PC-9 (cell line): ENCODE measurements around the gene GPHN. TPM values are rescaled to one million over a fixed set of nuclear protein-coding genes. Genes with fewer than 3 reads are reported as not detected.

ENCODE experiments used
- BruUV-seq: library from RNA; stranded (reverse); fragments of 400-500 nt; replicated peaks from 2 replicates; lab custom pipeline; 2021; lab: Mats Ljungman, UMichigan
- CTCF ChIA-PET: fragments of 300-600 bp; sonication (Branson Sonifier 250); formaldehyde crosslinking; loops from one replicate; lab custom pipeline; 2022; ENCODE audit warnings: antibody characterized with exemption; lab: Charles Lee
- POLR2A ChIA-PET: fragments of 300-600 bp; sonication (Branson Sonifier 250); formaldehyde crosslinking; loops from one replicate; lab custom pipeline; 2022; ENCODE audit warnings: antibody characterized with exemption; ENCODE audit not compliant: unreplicated experiment; lab: Charles Lee
- DNase-seq, 2 experiments: peaks; one replicate each; pipeline versions ENCODE4 v3.0.0 to v3.0.0-alpha.2; 2015 to 2022; ENCODE audit warnings: mixed read lengths in 1 of 2
- H2AFZ ChIP-seq: fragments of 200-600 bp; sonication (generic); 2 replicates; pipeline ENCODE4 v1.8.1; 2017; ENCODE audit warnings: antibody characterized with exemption
- H3F3A ChIP-seq: fragments of 200-600 bp; sonication (generic); 2 replicates; pipeline ENCODE4 v1.8.1; 2017; ENCODE audit warnings: antibody characterized with exemption, mild to moderate bottlenecking, low read depth; ENCODE audit not compliant: insufficient read depth
- H3K27ac ChIP-seq: fragments of 200-600 bp; sonication (generic); 2 replicates; pipeline ENCODE4 v1.6.1; 2016; ENCODE audit warnings: mixed run types
- H3K27me3 ChIP-seq: fragments of 200-600 bp; sonication (generic); 2 replicates; pipeline ENCODE4 v1.6.1; 2016; ENCODE audit warnings: low read depth, mixed run types; ENCODE audit not compliant: insufficient read depth
- H3K36me3 ChIP-seq: fragments of 200-600 bp; sonication (generic); 2 replicates; pipeline ENCODE4 v1.6.1; 2016; ENCODE audit warnings: low read depth, mixed run types
- H3K4me1 ChIP-seq: fragments of 200-600 bp; sonication (generic); replicated peaks from 2 replicates; pipeline ENCODE4 v1.6.1; 2016; ENCODE audit warnings: mixed run types; ENCODE audit not compliant: insufficient read depth
- H3K4me2 ChIP-seq: fragments of 200-600 bp; sonication (generic); 2 replicates; pipeline ENCODE4 v1.6.1; 2017; ENCODE audit warnings: mixed run types
- H3K4me3 ChIP-seq: fragments of 200-600 bp; sonication (generic); 2 replicates; pipeline ENCODE4 v1.6.1; 2016; ENCODE audit warnings: mixed run types
- H3K79me2 ChIP-seq: fragments of 200-600 bp; sonication (generic); 2 replicates; pipeline ENCODE4 v1.6.1; 2017; ENCODE audit warnings: low read depth, mixed run types
- H3K9me2 ChIP-seq: fragments of 200-600 bp; sonication (generic); 2 replicates; pipeline ENCODE4 v1.8.1; 2017; ENCODE audit warnings: mild to moderate bottlenecking; ENCODE audit not compliant: insufficient read depth
- H3K9me3 ChIP-seq: fragments of 200-600 bp; sonication (generic); 2 replicates; pipeline ENCODE4 v1.8.1; 2016; ENCODE audit warnings: low read depth; ENCODE audit not compliant: insufficient read depth
- H4K20me1 ChIP-seq: fragments of 200-600 bp; sonication (generic); 2 replicates; pipeline ENCODE4 v1.8.1; 2017; ENCODE audit not compliant: insufficient read depth
- EZH2 ChIP-seq: fragments of 200-600 bp; sonication (generic); IDR thresholded peaks from 2 replicates; pipeline ENCODE4 v1.8.0; 2017; ENCODE audit warnings: antibody characterized with exemption, low read depth
- intact Hi-C: fragments of 100-400 bp; cut with micrococcal nuclease; formaldehyde crosslinking; loops from one replicate; pipeline ENCODE4 v1.10.0; 2022; ENCODE audit not compliant: unreplicated experiment
- total RNA-seq: library from RNA; stranded (reverse); gene quantifications from 2 replicates; pipeline ENCODE4 v1.2.3, GENCODE V29; 2021
- TF ChIP-seq, protein P1 (sequence below): fragments of 200-600 bp; sonication (generic); conservative IDR thresholded peaks from 2 replicates; pipeline ENCODE4 v1.6.1; 2017; ENCODE audit warnings: mixed run types, antibody characterized with exemption, mild to moderate bottlenecking, moderate library complexity

The GPHN gene
- total RNA-seq, 1 experiment from 2014 or later = 18.3 TPM

DNA sequence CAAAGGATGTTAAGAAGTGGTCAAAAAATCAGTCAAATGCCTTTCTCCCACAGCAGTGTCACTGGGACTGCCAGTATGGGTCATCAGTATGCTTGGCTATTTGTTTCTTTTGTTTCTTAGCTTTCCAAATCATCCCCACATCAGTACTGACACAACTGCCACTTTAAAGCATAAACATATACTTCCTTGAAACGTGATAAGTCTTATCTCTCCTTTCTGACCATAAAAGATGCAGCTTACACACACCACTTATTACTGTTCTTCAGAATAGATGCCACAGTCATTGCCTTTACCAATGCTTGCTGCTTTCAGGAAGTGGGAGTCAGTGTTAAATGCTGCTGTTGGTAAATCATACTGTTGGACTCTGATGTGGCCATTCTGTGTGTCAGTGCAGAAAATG is 662.7 kb downstream of the GPHN start:
- no peak overlapping the region for H3K27ac ChIP-seq
- ChIA-PET CTCF (no interaction called here), POLR2A (no interaction called here)

GRCh38 chr14:67172056-67172455 is 664.1 kb downstream of the GPHN start:
- 0 out of 2 replicates have a peak, but pooled peaks cover 5% of the 10 kb centered on the region for H3K36me3 ChIP-seq
- no peaks in the 10 kb centered on the region for H3K9me2 ChIP-seq
- no peak overlapping the region for H2AFZ ChIP-seq
- ChIA-PET POLR2A (no interaction called here), CTCF (no interaction called here)
- peaks cover 12% of the 10 kb centered on the region for H3K4me1 ChIP-seq
- no peaks in the 10 kb centered on the region for H3K27me3 ChIP-seq
- no peak for TF ChIP-seq EZH2
- TF ChIP-seq, protein P1, sequence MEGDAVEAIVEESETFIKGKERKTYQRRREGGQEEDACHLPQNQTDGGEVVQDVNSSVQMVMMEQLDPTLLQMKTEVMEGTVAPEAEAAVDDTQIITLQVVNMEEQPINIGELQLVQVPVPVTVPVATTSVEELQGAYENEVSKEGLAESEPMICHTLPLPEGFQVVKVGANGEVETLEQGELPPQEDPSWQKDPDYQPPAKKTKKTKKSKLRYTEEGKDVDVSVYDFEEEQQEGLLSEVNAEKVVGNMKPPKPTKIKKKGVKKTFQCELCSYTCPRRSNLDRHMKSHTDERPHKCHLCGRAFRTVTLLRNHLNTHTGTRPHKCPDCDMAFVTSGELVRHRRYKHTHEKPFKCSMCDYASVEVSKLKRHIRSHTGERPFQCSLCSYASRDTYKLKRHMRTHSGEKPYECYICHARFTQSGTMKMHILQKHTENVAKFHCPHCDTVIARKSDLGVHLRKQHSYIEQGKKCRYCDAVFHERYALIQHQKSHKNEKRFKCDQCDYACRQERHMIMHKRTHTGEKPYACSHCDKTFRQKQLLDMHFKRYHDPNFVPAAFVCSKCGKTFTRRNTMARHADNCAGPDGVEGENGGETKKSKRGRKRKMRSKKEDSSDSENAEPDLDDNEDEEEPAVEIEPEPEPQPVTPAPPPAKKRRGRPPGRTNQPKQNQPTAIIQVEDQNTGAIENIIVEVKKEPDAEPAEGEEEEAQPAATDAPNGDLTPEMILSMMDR = no peak
- H3F3A ChIP-seq = no peaks in the 10 kb centered on the region; the same call in 1 of the 2 replicates
- H3K27ac ChIP-seq = no peak overlapping the region
- H3K4me3 ChIP-seq = no peak overlapping the region
- no TSS peak for BruUV-seq
- peaks cover 20% of the 10 kb centered on the region for H3K9me3 ChIP-seq
- no peak overlapping the region for H3K4me2 ChIP-seq
- no peak for DNase-seq
- intact Hi-C loops = no loop called here
- H4K20me1 ChIP-seq = no peaks in the 10 kb centered on the region
- no peaks in the 10 kb centered on the region for H3K79me2 ChIP-seq

More for the DNA sequence above, 662.7 kb downstream of the GPHN start:
- H3K4me2 ChIP-seq = no peak overlapping the region
- no TSS peak for BruUV-seq
- H3K36me3 ChIP-seq = 0 out of 2 replicates have a peak, but pooled peaks cover 5% of the 10 kb centered on the region
- H3K4me3 ChIP-seq = no peak overlapping the region
- H4K20me1 ChIP-seq = no peaks in the 10 kb centered on the region
- no peaks in the 10 kb centered on the region for H3K9me2 ChIP-seq
- no peak overlapping the region for H2AFZ ChIP-seq
- peaks cover 20% of the 10 kb centered on the region for H3K9me3 ChIP-seq
- no peaks in the 10 kb centered on the region for H3K79me2 ChIP-seq
- DNase-seq = peak in 1 of 2 experiments; percentile 44
- H3K27me3 ChIP-seq = no peaks in the 10 kb centered on the region
- peaks cover 13% of the 10 kb centered on the region for H3K4me1 ChIP-seq
- intact Hi-C loops = no loop called here
- no peak for TF ChIP-seq EZH2
- TF ChIP-seq, protein P1 = no peak
- no peaks in the 10 kb centered on the region; the same call in 1 of the 2 replicates for H3F3A ChIP-seq

GRCh38 chr14:67172520-67172919 is 664.6 kb downstream of the GPHN start:
- ChIA-PET CTCF (no interaction called here), POLR2A (no interaction called here)
- Histone ChIP-seq H3K36me3 (0 out of 2 replicates have a peak, but pooled peaks cover 5% of the 10 kb centered on the region), H3K79me2 (no peaks in the 10 kb centered on the region), H3K27me3 (no peaks in the 10 kb centered on the region), H4K20me1 (no peaks in the 10 kb centered on the region), H3K9me3 (peaks cover 20% of the 10 kb centered on the region), H2AFZ (no peak overlapping the region), H3K4me1 (peaks cover 7% of the 10 kb centered on the region), H3K9me2 (no peaks in the 10 kb centered on the region), H3K27ac (no peak overlapping the region), H3K4me2 (no peak overlapping the region), H3K4me3 (no peak overlapping the region), H3F3A (no peaks in the 10 kb centered on the region; the same call in 1 of the 2 replicates)
- TF ChIP-seq EZH2 = no peak
- TF ChIP-seq, protein P1 = no peak
- no peak for DNase-seq
- intact Hi-C loops = no loop called here
- no TSS peak for BruUV-seq
